Neural progenitor cell (in vitro differentiated cells): ENCODE data around the gene ORM1.

Source experiments
- CTCF ChIP-seq: fragments of 200-600 bp; sonication (generic); IDR thresholded peaks from 2 replicates; pipeline ENCODE4 v1.5.1; 2017; ENCODE audit warnings: antibody characterized with exemption, mild to moderate bottlenecking
- EZH2 ChIP-seq: fragments of 200-600 bp; sonication (generic); IDR thresholded peaks from 2 replicates; pipeline ENCODE4 v1.6.1; 2017; ENCODE audit warnings: antibody characterized with exemption, mild to moderate bottlenecking, moderate library complexity
- EZH2phosphoT487 ChIP-seq: fragments of 200-600 bp; sonication (generic); IDR thresholded peaks from 2 replicates; pipeline ENCODE4 v1.6.1; 2017; ENCODE audit warnings: antibody characterized with exemption

- TF ChIP-seq CTCF: no peak
- TF ChIP-seq EZH2: no peak
- no peak for TF ChIP-seq EZH2phosphoT487
Observed at GRCh38 chr9:114362394-114362793, 39.5 kb downstream of the ORM1 start.
